Natural killer cell (primary cell): ENCODE data around the gene ZNF280C. TPM values are rescaled to one million over a fixed set of nuclear protein-coding genes. Genes with fewer than 3 reads are reported as not detected.

ENCODE experiments used
- ATAC-seq, 3 donors: fragments of 150-1000 bp in 2 of 3; fragments of 200-7000 bp in 1 of 3; cut with Tn5 transposase; 1 replicate in 1 of 3; 2 replicates in 2 of 3; pipeline ENCODE4 v1.10.0; 2021; ENCODE audit warnings: mild to moderate bottlenecking in 2 of 3, moderate library complexity in 2 of 3
- DNase-seq, 2 donors: peaks; one replicate each; pipeline versions ENCODE4 v3.0.0 to v3.0.0-alpha.2; 2013 to 2021; ENCODE audit warnings: mixed read lengths in 1 of 2
- H3K27ac ChIP-seq: one replicate; pipeline ENCODE4 v1.5.1; 2013; ENCODE audit warnings: mild to moderate bottlenecking, low read length
- H3K27me3 ChIP-seq: one replicate; pipeline ENCODE4 v1.6.1; 2013; ENCODE audit warnings: low read length; ENCODE audit not compliant: control insufficient read depth, insufficient read depth
- H3K36me3 ChIP-seq: one replicate; pipeline ENCODE4 v1.6.1; 2013; ENCODE audit warnings: low read length; ENCODE audit not compliant: control insufficient read depth, insufficient read depth
- H3K4me1 ChIP-seq: one replicate; pipeline ENCODE4 v1.6.1; 2013; ENCODE audit warnings: low read length; ENCODE audit not compliant: control insufficient read depth, insufficient read depth
- H3K4me3 ChIP-seq: one replicate; pipeline ENCODE4 v1.5.1; 2013; ENCODE audit warnings: low read length
- H3K9me3 ChIP-seq: one replicate; pipeline ENCODE4 v1.6.1; 2013; ENCODE audit warnings: low read length; ENCODE audit not compliant: control insufficient read depth, insufficient read depth
- H3K27ac Mint-ChIP-seq, 2 donors: one replicate each; pipeline ENCODE4 v1.8.0; 2022; ENCODE audit warnings: mild to moderate bottlenecking in 2 of 2, mixed read lengths in 2 of 2, moderate library complexity in 1 of 2
- H3K27me3 Mint-ChIP-seq, 2 donors: one replicate each; pipeline ENCODE4 v1.8.0; 2022; ENCODE audit warnings: low read depth in 2 of 2, mixed read lengths in 2 of 2
- H3K36me3 Mint-ChIP-seq: one replicate; pipeline ENCODE4 v1.8.0; 2022; ENCODE audit warnings: mixed read lengths
- H3K4me1 Mint-ChIP-seq, 2 donors: one replicate each; pipeline ENCODE4 v1.8.0; 2022; ENCODE audit warnings: mixed read lengths in 2 of 2
- H3K4me3 Mint-ChIP-seq: one replicate; pipeline ENCODE4 v1.8.0; 2022; ENCODE audit warnings: mild to moderate bottlenecking, moderate library complexity, mixed read lengths
- H3K9me3 Mint-ChIP-seq, 2 donors: one replicate each; pipeline ENCODE4 v1.8.0; 2022; ENCODE audit warnings: mixed read lengths in 2 of 2
- WGBS: methylation state at CpG from one replicate; pipeline ENCODE4 v1.1.7; 2013; ENCODE audit warnings: missing lambda C conversion rate; ENCODE audit not compliant: insufficient coverage; 5-methylcytosine and 5-hydroxymethylcytosine counted together
- intact Hi-C: fragments of 100-400 bp; cut with micrococcal nuclease; formaldehyde crosslinking; loops from one replicate; pipeline ENCODE4 v1.14.2; 2022
- total RNA-seq, 4 donors: library from RNA; stranded (reverse); fragments of 120-200 nt in 1 of 4; gene quantifications; one replicate each; pipeline versions ENCODE4 v1.2.3 to v1.2.4, GENCODE V29; 2013 to 2022
- TF ChIP-seq, protein P1 (sequence below): fragments of 200-600 bp; IDR thresholded peaks from one replicate; pipeline ENCODE4 v1.8.0; 2022; ENCODE audit warnings: antibody characterized with exemption

ZNF280C gene
- total RNA-seq, 3 donors from 2014 or later (not counting 1 experiment from before 2014, with no cell fraction given): 5.5 to 6.0 (median 5.8) TPM

GRCh38 chrX:130262231-130262630, 6.5 kb downstream of the ZNF280C start:
- Histone ChIP-seq H3K9me3 (no peaks in the 10 kb centered on the region), H3K27ac (no peak overlapping the region), H3K27me3 (no peaks in the 10 kb centered on the region), H3K36me3 (no peaks in the 10 kb centered on the region), H3K4me3 (no peak overlapping the region), H3K4me1 (no peaks in the 10 kb centered on the region)
- Mint-ChIP-seq H3K4me3 (no peak overlapping the region), H3K27me3 (no peaks in the 10 kb centered on the region), H3K27ac (no peak overlapping the region), H3K36me3 (no peaks in the 10 kb centered on the region), H3K4me1 (peaks cover under 1% of the 10 kb centered on the region in 2 donors), H3K9me3 (no peaks in the 10 kb centered on the region)
- ATAC-seq (no peak), DNase-seq (no peak)
- 100% methylated on average over 3 of the region's 3 CpGs for WGBS
- TF ChIP-seq, protein P1, sequence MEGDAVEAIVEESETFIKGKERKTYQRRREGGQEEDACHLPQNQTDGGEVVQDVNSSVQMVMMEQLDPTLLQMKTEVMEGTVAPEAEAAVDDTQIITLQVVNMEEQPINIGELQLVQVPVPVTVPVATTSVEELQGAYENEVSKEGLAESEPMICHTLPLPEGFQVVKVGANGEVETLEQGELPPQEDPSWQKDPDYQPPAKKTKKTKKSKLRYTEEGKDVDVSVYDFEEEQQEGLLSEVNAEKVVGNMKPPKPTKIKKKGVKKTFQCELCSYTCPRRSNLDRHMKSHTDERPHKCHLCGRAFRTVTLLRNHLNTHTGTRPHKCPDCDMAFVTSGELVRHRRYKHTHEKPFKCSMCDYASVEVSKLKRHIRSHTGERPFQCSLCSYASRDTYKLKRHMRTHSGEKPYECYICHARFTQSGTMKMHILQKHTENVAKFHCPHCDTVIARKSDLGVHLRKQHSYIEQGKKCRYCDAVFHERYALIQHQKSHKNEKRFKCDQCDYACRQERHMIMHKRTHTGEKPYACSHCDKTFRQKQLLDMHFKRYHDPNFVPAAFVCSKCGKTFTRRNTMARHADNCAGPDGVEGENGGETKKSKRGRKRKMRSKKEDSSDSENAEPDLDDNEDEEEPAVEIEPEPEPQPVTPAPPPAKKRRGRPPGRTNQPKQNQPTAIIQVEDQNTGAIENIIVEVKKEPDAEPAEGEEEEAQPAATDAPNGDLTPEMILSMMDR: no peak
- intact Hi-C loops: no loop called here

- intact Hi-C loops: no loop called here
- H3K4me3 Mint-ChIP-seq: no peak overlapping the region
Measured at GRCh38 chrX:130261296-130261893, 7.3 kb downstream of the ZNF280C start.

GRCh38 chrX:130260316-130260715, 8.4 kb downstream of the ZNF280C start:
- 93% methylated on average over 2 of the region's 2 CpGs for WGBS
- no peaks in the 10 kb centered on the region for H3K27me3 Mint-ChIP-seq
- H3K27me3 ChIP-seq: no peaks in the 10 kb centered on the region
- TF ChIP-seq, protein P1: no peak
- H3K4me1 ChIP-seq: no peaks in the 10 kb centered on the region
- no peaks in the 10 kb centered on the region for H3K36me3 ChIP-seq
- H3K36me3 Mint-ChIP-seq: no peaks in the 10 kb centered on the region
- ATAC-seq: no peak
- DNase-seq: no peak
- no peak overlapping the region for H3K4me3 Mint-ChIP-seq
- H3K9me3 ChIP-seq: no peaks in the 10 kb centered on the region
- H3K4me3 ChIP-seq: no peak overlapping the region
- H3K27ac Mint-ChIP-seq: no peak overlapping the region
- no peaks in the 10 kb centered on the region for H3K4me1 Mint-ChIP-seq
- no peak overlapping the region for H3K27ac ChIP-seq
- H3K9me3 Mint-ChIP-seq: no peaks in the 10 kb centered on the region
- intact Hi-C loops: no loop called here

More at GRCh38 chrX:130261296-130261893, 7.3 kb downstream of the ZNF280C start:
- Histone ChIP-seq H3K27ac (no peak overlapping the region), H3K27me3 (no peaks in the 10 kb centered on the region), H3K4me1 (no peaks in the 10 kb centered on the region), H3K36me3 (no peaks in the 10 kb centered on the region), H3K4me3 (no peak overlapping the region), H3K9me3 (no peaks in the 10 kb centered on the region)
- Mint-ChIP-seq H3K27ac (no peak overlapping the region), H3K36me3 (no peaks in the 10 kb centered on the region), H3K9me3 (no peaks in the 10 kb centered on the region), H3K4me1 (no peaks in the 10 kb centered on the region), H3K27me3 (no peaks in the 10 kb centered on the region)
- DNase-seq (no peak), ATAC-seq (no peak)
- 81% methylated on average over 2 of the region's 4 CpGs for WGBS
- TF ChIP-seq, protein P1: no peak

GRCh38 chrX:130253916-130254315, 14.8 kb downstream of the ZNF280C start:
- Histone ChIP-seq H3K27me3 (no peaks in the 10 kb centered on the region), H3K36me3 (no peaks in the 10 kb centered on the region), H3K4me3 (no peak overlapping the region), H3K27ac (no peak overlapping the region), H3K4me1 (no peaks in the 10 kb centered on the region), H3K9me3 (no peaks in the 10 kb centered on the region)
- H3K4me1 Mint-ChIP-seq: peaks cover 0 to 15% of the 10 kb centered on the region in 2 donors
- no peak for DNase-seq
- no peak for ATAC-seq
- TF ChIP-seq, protein P1: no peak
- no peak overlapping the region for H3K4me3 Mint-ChIP-seq
- H3K27me3 Mint-ChIP-seq: no peaks in the 10 kb centered on the region
- no peaks in the 10 kb centered on the region for H3K36me3 Mint-ChIP-seq
- H3K9me3 Mint-ChIP-seq: no peaks in the 10 kb centered on the region
- H3K27ac Mint-ChIP-seq: no peak overlapping the region
- intact Hi-C loops: no loop called here
